ENCODE measurements around the gene PGC.

DNA sequence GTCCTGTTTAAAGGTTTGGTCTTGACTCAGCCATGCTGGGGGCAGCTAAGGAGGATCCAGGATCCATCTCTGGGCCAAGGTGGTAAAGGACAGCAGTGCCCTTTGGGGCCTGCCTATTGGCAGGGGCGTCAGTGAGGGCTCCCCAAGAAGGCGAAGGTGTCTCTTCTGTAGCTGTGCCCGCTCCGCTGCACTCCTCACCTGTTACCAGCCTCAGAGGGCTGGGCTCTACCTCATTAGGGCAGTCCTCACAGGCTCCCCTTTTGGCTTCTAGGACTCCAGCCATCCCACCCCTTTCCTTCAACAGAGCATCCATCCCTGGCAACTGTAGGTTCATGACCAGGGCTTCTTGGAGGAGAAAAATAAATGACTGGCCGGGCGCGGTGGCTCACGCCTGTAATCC, 22.2 kb upstream of the PGC start:
- TF ChIP-seq POLR2AphosphoS5 (IDR thresholded peaks at IDR 0.05), result no peak
- TF ChIP-seq, protein P1, sequence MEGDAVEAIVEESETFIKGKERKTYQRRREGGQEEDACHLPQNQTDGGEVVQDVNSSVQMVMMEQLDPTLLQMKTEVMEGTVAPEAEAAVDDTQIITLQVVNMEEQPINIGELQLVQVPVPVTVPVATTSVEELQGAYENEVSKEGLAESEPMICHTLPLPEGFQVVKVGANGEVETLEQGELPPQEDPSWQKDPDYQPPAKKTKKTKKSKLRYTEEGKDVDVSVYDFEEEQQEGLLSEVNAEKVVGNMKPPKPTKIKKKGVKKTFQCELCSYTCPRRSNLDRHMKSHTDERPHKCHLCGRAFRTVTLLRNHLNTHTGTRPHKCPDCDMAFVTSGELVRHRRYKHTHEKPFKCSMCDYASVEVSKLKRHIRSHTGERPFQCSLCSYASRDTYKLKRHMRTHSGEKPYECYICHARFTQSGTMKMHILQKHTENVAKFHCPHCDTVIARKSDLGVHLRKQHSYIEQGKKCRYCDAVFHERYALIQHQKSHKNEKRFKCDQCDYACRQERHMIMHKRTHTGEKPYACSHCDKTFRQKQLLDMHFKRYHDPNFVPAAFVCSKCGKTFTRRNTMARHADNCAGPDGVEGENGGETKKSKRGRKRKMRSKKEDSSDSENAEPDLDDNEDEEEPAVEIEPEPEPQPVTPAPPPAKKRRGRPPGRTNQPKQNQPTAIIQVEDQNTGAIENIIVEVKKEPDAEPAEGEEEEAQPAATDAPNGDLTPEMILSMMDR (IDR thresholded peaks at IDR 0.05), result no peak
